GM12864 (cell line): ENCODE results near the gene CMTM2.
"Not testable (repeated sequence)": the region's sequence is repeated elsewhere in the genome, so short reads cannot be mapped to it uniquely, and the experiment has no call there.

Experiments used
- DNase-seq: peaks from one replicate; pipeline ENCODE4 v3.0.0-alpha.2; 2011; ENCODE audit warnings: low read depth
- H3K4me3 ChIP-seq: 2 replicates; pipeline ENCODE4 v1.5.1; 2011; ENCODE audit warnings: mild to moderate bottlenecking, low read depth, low read length, control low read depth
- TF ChIP-seq, protein P1 (sequence below): IDR thresholded peaks from 2 replicates; pipeline ENCODE4 v1.5.1; 2011; ENCODE audit warnings: low read depth, mild to moderate bottlenecking, moderate library complexity, low read length, control low read depth, inconsistent platforms; ENCODE audit errors: missing control alignments

The CMTM2 gene

DNA sequence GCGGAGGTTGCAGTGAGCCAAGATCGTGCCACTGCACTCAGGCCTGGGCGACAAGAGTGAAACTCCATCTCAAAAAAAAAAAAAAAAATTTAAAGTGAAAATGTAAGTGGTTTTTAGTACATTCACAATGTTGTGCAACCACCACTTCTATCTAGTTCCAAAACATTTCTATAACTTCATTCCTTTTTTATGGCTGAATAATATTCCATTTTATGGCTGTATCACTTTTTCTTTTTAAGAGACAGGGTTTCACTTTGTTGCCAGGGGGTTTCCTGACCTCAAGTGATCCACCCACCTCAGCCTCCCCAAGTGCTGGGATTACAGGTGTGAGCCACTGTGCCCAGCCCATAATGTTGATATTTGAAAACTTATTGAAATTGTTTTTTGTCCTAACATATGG, 13.6 kb downstream of the CMTM2 start:
- no peak overlapping the region for H3K4me3 ChIP-seq
- no peak for DNase-seq
- TF ChIP-seq, protein P1, sequence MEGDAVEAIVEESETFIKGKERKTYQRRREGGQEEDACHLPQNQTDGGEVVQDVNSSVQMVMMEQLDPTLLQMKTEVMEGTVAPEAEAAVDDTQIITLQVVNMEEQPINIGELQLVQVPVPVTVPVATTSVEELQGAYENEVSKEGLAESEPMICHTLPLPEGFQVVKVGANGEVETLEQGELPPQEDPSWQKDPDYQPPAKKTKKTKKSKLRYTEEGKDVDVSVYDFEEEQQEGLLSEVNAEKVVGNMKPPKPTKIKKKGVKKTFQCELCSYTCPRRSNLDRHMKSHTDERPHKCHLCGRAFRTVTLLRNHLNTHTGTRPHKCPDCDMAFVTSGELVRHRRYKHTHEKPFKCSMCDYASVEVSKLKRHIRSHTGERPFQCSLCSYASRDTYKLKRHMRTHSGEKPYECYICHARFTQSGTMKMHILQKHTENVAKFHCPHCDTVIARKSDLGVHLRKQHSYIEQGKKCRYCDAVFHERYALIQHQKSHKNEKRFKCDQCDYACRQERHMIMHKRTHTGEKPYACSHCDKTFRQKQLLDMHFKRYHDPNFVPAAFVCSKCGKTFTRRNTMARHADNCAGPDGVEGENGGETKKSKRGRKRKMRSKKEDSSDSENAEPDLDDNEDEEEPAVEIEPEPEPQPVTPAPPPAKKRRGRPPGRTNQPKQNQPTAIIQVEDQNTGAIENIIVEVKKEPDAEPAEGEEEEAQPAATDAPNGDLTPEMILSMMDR: no peak

DNA sequence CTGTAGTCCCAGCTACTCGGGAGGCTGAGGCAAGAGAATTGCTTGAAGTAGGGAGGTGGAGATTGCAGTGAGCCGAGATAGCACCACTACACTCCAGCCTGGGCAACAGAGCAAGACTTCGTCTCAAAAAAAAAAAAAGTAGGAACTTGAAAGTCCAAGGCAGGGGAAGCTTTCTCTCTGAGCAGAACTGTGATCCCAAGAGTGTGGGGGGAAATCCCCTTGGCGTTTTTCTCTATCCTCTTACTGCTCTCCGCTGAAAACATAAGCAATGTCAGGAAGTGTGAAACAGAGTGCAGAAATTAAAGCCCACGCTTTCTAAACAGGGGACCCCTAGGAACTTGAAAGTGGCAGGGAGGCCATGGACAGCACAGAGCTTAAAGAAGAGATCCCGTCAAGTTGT, 15.5 kb downstream of the CMTM2 start:
- no peak for DNase-seq
- TF ChIP-seq, protein P1: no peak
- H3K4me3 ChIP-seq: no peak overlapping the region

DNA sequence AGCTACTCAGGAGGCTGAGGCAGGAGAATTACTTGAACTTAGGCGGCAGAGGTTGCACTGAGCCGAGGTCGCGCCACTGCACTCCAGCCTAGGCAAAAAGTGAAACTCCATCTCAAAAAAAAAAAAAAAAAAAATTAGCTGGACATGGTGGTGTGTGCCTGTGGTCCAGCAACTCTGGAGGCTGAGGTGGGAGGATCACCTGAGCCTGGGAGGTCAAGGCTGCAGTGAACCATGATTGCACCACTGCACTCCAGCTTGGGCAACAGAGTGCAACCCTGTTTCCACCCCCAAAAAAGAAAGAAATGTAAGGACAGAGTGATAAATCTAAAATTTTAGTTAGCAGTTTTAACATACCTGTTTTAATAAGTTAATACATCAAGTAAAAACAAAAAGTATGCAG, 17.3 kb downstream of the CMTM2 start:
- DNase-seq, H3K4me3 ChIP-seq: not testable (repeated sequence)

DNA sequence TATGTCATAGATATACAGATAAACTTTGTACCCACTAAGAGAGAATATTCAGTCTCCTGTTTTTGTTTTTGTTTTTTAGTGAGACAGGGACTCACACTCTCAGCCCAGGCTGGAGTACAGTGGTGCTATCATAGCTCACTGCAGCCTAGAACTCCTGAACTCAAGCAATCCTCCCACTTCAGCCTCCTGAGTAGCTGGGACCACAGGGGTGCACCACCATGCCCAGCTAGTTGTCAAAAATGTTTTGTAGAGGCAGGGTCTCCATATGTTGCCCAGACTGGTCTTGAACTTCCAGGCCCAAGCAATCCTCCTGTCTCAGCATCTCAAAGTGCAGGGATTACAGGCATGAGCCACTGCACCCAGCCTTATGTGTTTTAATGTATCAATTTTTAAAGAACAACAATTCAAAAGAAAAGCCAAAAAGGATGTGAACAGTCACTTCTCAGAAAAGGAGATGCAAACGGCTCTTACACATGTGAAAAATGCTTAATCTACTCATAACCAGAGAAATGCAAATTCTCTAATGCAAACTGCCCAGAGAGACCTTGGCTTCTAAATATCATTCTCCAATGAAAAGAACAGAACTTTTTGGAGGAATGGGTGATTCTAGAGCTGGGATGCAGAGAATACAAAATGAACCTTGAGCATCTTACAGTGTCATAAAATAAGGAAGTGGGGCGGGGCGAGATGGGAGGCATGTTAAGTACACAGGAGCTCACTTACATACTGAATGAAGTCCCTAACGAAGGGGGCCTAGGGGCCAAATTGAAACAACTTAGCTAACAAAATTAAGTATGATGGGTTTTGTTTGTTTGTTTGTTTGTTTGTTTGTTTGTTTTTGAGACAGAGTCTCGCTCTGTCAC, 18.0 kb downstream of the CMTM2 start:
- H3K4me3 ChIP-seq: no peak overlapping the region
- TF ChIP-seq, protein P1: no peak
- DNase-seq: no peak

DNA sequence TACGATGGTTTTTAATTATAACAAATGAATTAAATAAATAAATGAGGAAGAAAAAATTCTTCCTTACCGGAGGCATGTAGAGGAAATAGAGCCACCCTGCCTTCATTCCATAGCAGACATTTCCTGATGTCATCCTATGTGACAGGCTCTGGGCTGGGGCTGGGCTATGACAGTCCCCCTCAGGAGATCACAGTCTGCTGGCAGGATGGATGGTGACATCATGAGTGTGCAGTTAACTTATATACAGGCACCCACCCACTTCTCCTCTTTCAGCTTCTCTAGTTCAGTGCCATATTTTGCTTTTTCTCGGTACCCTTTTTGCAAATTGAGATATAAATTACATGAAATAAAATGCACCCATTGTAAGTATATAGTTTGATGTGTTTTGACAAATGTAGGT, 18.8 kb downstream of the CMTM2 start:
- TF ChIP-seq, protein P1: no peak
- no peak overlapping the region for H3K4me3 ChIP-seq
- DNase-seq: no peak

DNA sequence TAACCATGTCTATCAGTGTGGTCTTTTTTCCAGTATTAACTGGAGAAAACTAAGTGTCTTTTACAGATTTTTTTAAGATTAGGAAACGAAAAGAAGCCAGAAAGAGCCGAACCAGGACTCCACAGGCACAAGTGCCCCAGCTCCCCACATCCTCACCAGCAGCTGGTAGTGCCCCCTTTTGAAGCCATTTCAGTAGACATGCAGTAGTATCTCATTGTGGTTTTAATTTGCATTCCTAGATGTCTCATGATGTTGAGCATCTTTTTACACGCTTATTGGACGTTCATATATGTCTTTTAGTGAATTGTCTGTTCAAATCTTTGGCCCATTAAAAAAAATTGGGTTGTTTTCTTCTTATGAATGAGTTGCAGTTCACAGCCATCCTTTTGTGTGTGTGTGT, 20.5 kb downstream of the CMTM2 start:
- no peak overlapping the region for H3K4me3 ChIP-seq
- TF ChIP-seq, protein P1: no peak

DNA sequence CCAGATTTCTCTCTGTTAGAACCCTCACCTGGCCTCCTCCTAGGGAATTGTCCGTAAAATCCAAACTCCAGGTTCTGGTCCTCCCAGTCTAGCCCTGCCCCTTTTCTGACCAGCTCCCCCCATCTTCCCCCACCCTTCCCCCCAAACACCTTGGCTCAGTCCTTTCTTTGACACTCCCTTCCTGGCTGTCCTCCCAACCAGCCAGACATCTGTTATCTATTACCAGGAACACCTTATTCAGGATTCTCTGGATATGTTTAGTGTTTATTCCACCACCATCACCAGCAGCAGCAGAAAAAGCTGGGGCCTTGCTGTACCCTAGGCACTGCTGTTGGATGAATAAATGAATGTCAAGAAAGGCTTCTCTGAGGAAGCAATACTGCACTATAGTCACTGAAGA, 21.2 kb downstream of the CMTM2 start:
- TF ChIP-seq, protein P1: no peak
- no peak for DNase-seq
- no peak overlapping the region for H3K4me3 ChIP-seq

More for the DNA sequence above, 20.5 kb downstream of the CMTM2 start:
- DNase-seq: no peak
